Fibroblast of the aortic adventitia (primary cell): ENCODE data around the gene SCYL1. TPM values are rescaled to one million over a fixed set of nuclear protein-coding genes. Genes with fewer than 3 reads are reported as not detected.

Experiments
- DNase-seq: peaks from one replicate; pipeline ENCODE4 v3.0.0-alpha.2; 2010; ENCODE audit warnings: low read depth
- H3K4me3 ChIP-seq: 2 replicates; pipeline ENCODE4 v1.5.1; 2011; ENCODE audit warnings: low read depth, mild to moderate bottlenecking, control low read depth, low read length, moderate library complexity
- total RNA-seq: library from RNA; depleted of rRNA; stranded (reverse); fragments of >200 nt; gene quantifications from 2 replicates; pipeline ENCODE4 v1.2.3, GENCODE V29; 2012; ENCODE audit warnings: low replicate concordance
- TF ChIP-seq, protein P1 (sequence below): IDR thresholded peaks from 2 replicates; pipeline ENCODE4 v1.5.1; 2011; ENCODE audit warnings: mild to moderate bottlenecking, low read length, control low read depth, inconsistent platforms; ENCODE audit not compliant: insufficient read depth

Gene SCYL1
- total RNA-seq, 1 donor = 76.8 TPM

DNA sequence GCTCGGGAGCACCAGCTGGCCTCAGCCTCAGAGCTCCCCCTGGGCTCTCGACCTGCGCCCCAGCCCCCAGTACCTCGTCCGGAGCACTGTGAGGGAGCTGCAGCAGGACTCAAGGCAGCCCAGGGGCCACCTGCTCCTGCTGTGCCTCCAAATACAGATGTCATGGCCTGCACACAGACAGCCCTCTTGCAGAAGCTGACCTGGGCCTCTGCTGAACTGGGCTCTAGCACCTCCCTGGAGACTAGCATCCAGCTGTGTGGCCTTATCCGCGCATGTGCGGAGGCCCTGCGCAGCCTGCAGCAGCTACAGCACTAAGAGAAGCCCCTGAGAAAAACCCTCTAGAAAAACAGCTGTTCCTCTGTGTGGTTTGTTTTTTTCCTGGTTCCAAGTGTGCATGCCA is 46.5 kb downstream of the SCYL1 start:
- DNase-seq = no peak
- peak overlapping the region; percentile 93 for H3K4me3 ChIP-seq
- TF ChIP-seq, protein P1, sequence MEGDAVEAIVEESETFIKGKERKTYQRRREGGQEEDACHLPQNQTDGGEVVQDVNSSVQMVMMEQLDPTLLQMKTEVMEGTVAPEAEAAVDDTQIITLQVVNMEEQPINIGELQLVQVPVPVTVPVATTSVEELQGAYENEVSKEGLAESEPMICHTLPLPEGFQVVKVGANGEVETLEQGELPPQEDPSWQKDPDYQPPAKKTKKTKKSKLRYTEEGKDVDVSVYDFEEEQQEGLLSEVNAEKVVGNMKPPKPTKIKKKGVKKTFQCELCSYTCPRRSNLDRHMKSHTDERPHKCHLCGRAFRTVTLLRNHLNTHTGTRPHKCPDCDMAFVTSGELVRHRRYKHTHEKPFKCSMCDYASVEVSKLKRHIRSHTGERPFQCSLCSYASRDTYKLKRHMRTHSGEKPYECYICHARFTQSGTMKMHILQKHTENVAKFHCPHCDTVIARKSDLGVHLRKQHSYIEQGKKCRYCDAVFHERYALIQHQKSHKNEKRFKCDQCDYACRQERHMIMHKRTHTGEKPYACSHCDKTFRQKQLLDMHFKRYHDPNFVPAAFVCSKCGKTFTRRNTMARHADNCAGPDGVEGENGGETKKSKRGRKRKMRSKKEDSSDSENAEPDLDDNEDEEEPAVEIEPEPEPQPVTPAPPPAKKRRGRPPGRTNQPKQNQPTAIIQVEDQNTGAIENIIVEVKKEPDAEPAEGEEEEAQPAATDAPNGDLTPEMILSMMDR = no peak

GRCh38 chr11:65571940-65572339 is 47.1 kb downstream of the SCYL1 start:
- TF ChIP-seq, protein P1 = peak; percentile 47
- peak; percentile 54 for DNase-seq
- peak overlapping the region; percentile 93 for H3K4me3 ChIP-seq

DNA sequence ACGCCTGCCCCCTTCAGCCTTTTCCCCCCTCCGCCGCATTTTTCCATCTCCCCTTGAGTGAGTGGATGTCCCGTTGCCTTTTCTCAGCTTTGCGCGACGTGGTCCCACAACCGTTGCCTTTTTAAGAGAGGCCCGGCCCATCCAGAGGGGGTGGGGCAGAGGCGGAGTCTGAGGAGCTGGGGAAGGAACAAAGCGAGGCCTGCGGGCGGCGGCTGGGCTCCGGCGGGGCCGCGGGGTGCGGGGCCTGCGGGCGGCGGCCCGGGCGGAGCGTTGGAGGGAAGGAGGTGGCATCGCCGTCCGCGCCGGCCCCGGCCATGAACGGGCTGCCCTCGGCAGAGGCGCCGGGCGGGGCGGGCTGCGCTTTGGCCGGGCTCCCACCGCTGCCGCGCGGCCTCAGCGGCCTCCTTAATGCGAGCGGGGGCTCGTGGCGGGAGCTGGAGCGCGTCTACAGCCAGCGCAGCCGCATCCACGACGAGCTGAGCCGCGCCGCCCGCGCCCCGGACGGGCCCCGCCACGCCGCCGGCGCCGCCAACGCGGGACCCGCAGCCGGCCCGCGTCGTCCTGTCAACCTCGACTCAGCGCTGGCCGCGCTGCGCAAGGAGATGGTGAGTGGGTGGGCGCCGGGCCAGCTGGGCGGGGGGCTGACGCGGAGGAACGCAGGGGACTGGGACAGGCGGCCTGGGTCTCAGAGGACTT is 47.6 kb downstream of the SCYL1 start, which contains the start of gene FAM89B:
TSS of gene FAM89B (plus strand) at position 183 of the 696 bp plus-strand sequence. CDS start at position 315, 132 bp downstream.
- DNase-seq = peak; percentile 82
- H3K4me3 ChIP-seq = peak within 1 kb of the TSS; percentile 93
- TF ChIP-seq, protein P1 = no peak

DNA sequence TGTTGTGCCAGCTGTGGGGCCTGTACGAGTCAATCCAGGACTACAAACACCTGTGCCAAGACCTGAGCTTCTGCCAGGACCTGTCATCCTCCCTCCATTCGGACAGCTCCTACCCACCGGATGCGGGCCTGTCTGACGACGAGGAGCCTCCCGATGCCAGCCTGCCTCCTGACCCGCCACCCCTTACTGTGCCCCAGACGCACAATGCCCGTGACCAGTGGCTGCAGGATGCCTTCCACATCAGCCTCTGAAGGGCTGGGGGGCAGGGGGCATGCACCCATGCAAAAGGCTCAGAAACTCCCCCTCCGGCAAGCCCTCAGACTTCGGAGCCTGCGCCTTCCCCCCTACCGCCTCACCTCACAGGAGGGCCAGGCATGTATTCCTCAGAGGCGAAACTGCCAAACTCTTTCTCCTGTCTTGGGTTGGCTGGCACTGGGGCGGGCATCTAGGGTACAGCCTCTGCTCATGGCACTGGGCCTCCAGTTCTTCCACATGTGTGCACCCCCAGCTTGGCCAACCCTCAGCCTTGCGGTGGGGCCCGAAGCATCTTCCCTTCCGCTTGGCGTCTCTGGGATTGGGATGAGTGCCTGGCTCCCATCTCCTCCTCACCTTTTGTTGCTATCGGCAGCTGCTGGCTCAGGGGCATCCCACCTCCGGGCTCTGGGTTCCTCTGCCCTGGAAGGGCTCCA is 48.7 kb downstream of the SCYL1 start:
- TF ChIP-seq, protein P1 = no peak
- peak overlapping the region; percentile 93 for H3K4me3 ChIP-seq
- no peak for DNase-seq

DNA sequence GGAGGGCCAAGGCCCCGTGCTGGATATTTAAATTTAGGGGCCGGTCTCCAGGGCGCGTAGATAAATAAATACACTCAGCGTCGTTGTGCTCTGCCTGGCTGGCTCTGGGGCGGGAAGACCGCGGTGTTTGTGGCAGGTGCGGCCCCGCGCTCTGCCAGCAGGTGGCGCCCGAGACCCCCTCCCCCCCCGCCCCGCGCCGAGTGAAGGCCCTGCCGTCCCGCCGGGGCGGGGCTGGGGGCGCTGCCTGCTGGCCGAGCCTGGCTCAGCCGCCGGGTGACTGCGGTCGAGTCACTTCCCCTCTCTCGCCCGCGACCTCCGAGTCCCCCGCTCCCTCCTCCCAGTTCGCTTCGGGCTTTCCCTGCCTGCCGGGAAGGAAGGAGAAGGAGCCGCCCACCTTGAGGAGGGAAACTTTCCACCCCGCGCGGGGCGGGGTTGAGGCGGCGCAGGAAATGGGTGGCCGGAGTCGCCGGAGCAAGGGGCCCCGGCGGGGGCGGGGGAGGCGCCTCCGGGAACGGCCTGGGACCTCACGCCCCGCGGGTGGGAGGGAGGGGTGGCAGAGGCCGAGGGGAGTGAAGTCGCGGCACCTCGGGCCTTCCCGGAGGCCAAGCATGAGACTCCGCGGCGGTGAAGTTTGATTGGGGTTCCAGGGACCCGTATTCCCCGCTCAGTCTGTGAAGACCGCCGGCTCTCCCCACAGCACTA is 49.4 kb downstream of the SCYL1 start:
- TF ChIP-seq, protein P1 = peak; percentile 67
- H3K4me3 ChIP-seq = peak overlapping the region; percentile 93
- DNase-seq = peak; percentile 95

GRCh38 chr11:65574811-65575567 is 50.1 kb downstream of the SCYL1 start:
- TF ChIP-seq, protein P1 = no peak
- H3K4me3 ChIP-seq = peak overlapping the region; percentile 69
- peak; percentile 33 for DNase-seq
